Trophoblast cell (in vitro differentiated cells and primary cell): ENCODE results near the gene EPYC.

Experiments
- DNase-seq, 2 donors: peaks; one replicate each; pipeline ENCODE4 v3.0.0-alpha.2; 2016
- H2AFZ ChIP-seq: 2 replicates; pipeline ENCODE4 v1.6.1; 2013; ENCODE audit warnings: low read length, moderate library complexity, mild to moderate bottlenecking; ENCODE audit not compliant: insufficient read depth, poor library complexity
- H2AK5ac ChIP-seq: 2 replicates; pipeline ENCODE4 v1.6.1; 2013; ENCODE audit warnings: mild to moderate bottlenecking, low read length
- H2BK120ac ChIP-seq: 2 replicates; pipeline ENCODE4 v1.6.1; 2013; ENCODE audit warnings: low read length, mild to moderate bottlenecking, moderate library complexity; ENCODE audit not compliant: insufficient read depth, poor library complexity
- H2BK12ac ChIP-seq: 2 replicates; pipeline ENCODE4 v1.6.1; 2013; ENCODE audit warnings: mild to moderate bottlenecking, low read length, moderate library complexity
- H2BK5ac ChIP-seq: 2 replicates; pipeline ENCODE4 v1.6.1; 2013; ENCODE audit warnings: low read length, low read depth, moderate library complexity, mild to moderate bottlenecking; ENCODE audit not compliant: poor library complexity
- H3K14ac ChIP-seq: 2 replicates; pipeline ENCODE4 v1.6.1; 2013; ENCODE audit warnings: mild to moderate bottlenecking, low read length
- H3K18ac ChIP-seq: 2 replicates; pipeline ENCODE4 v1.6.1; 2013; ENCODE audit warnings: mild to moderate bottlenecking, low read length
- H3K23ac ChIP-seq: 2 replicates; pipeline ENCODE4 v1.6.1; 2013; ENCODE audit warnings: low read length
- H3K27ac ChIP-seq: 2 replicates; pipeline ENCODE4 v1.5.1; 2013; ENCODE audit warnings: low read depth, mild to moderate bottlenecking, inconsistent platforms, low read length, moderate library complexity
- H3K27me3 ChIP-seq: 2 replicates; pipeline ENCODE4 v1.6.1; 2013; ENCODE audit warnings: inconsistent platforms, mild to moderate bottlenecking, low read length, moderate library complexity; ENCODE audit not compliant: insufficient read depth
- H3K36me3 ChIP-seq, 2 experiments: 1 replicate in 1 of 2; 2 replicates in 1 of 2; pipeline ENCODE4 v1.6.1; 2013; ENCODE audit warnings: low read length in 2 of 2, mild to moderate bottlenecking in 2 of 2, moderate library complexity in 1 of 2; ENCODE audit not compliant: insufficient read depth in 2 of 2, control insufficient read depth in 1 of 2
- H3K4ac ChIP-seq: 2 replicates; pipeline ENCODE4 v1.6.1; 2013; ENCODE audit warnings: low read depth, mild to moderate bottlenecking, low read length, moderate library complexity
- H3K4me1 ChIP-seq, 2 experiments: 1 replicate in 1 of 2; 2 replicates in 1 of 2; pipeline ENCODE4 v1.6.1; 2013; ENCODE audit warnings: low read length in 2 of 2, mild to moderate bottlenecking in 2 of 2, moderate library complexity in 1 of 2; ENCODE audit not compliant: insufficient read depth in 2 of 2, control insufficient read depth in 1 of 2
- H3K4me2 ChIP-seq: 2 replicates; pipeline ENCODE4 v1.6.1; 2013; ENCODE audit warnings: inconsistent platforms, mild to moderate bottlenecking, low read length, moderate library complexity
- H3K4me3 ChIP-seq: 2 replicates; pipeline ENCODE4 v1.5.1; 2013; ENCODE audit warnings: mild to moderate bottlenecking, low read depth, low read length, inconsistent platforms
- H3K79me1 ChIP-seq: one replicate; pipeline ENCODE4 v1.6.1; 2013; ENCODE audit warnings: low read length
- H3K79me2 ChIP-seq: 2 replicates; pipeline ENCODE4 v1.6.1; 2013; ENCODE audit warnings: low read length, mild to moderate bottlenecking; ENCODE audit not compliant: control insufficient read depth, insufficient read depth, poor library complexity
- H3K9ac ChIP-seq: 2 replicates; pipeline ENCODE4 v1.6.1; 2013; ENCODE audit warnings: mild to moderate bottlenecking, low read length
- H3K9me3 ChIP-seq: 2 replicates; pipeline ENCODE4 v1.6.1; 2013; ENCODE audit warnings: low read depth, mild to moderate bottlenecking, control low read depth, inconsistent platforms, low read length; ENCODE audit not compliant: insufficient read depth
- H4K12ac ChIP-seq: 2 replicates; pipeline ENCODE4 v1.6.1; 2013; ENCODE audit warnings: low read depth, mild to moderate bottlenecking, low read length, moderate library complexity
- H4K8ac ChIP-seq: 2 replicates; pipeline ENCODE4 v1.6.1; 2013; ENCODE audit warnings: low read depth, mild to moderate bottlenecking, low read length, moderate library complexity
- H4K91ac ChIP-seq: one replicate; pipeline ENCODE4 v1.6.1; 2013; ENCODE audit warnings: low read depth, mild to moderate bottlenecking, low read length, moderate library complexity
- WGBS: extraction: QIAGEN DNeasy Blood & Tissue Kit; methylation state at CpG from one replicate; pipeline ENCODE4 v1.1.7; 2013; ENCODE audit warnings: missing lambda C conversion rate; ENCODE audit not compliant: insufficient read length, insufficient coverage; ENCODE audit errors: extremely low coverage; 5-methylcytosine and 5-hydroxymethylcytosine counted together

EPYC gene

GRCh38 chr12:90969346-90969745 lies 35.4 kb downstream of the EPYC start:
- Histone ChIP-seq H2BK120ac (no peak overlapping the region), H2AFZ (no peak overlapping the region), H3K79me2 (no peaks in the 10 kb centered on the region), H2BK12ac (no peak overlapping the region), H4K8ac (no peak overlapping the region), H3K4me1 (no peaks in the 10 kb centered on the region), H3K36me3 (no peaks in the 10 kb centered on the region), H2BK5ac (no peak overlapping the region), H3K9ac (no peak overlapping the region), H3K4ac (no peak overlapping the region), H4K12ac (no peak overlapping the region), H3K4me2 (no peak overlapping the region), H3K9me3 (no peaks in the 10 kb centered on the region), H3K27me3 (no peaks in the 10 kb centered on the region), H3K18ac (no peak overlapping the region), H4K91ac (no peak overlapping the region), H3K23ac (no peak overlapping the region), H3K14ac (no peak overlapping the region), H3K27ac (no peak overlapping the region), H2AK5ac (no peak overlapping the region), H3K79me1 (no peaks in the 10 kb centered on the region), H3K4me3 (no peak overlapping the region)
- no CpG with 5 or more reads among the region's 1 CpG for WGBS
- no peak for DNase-seq

DNA sequence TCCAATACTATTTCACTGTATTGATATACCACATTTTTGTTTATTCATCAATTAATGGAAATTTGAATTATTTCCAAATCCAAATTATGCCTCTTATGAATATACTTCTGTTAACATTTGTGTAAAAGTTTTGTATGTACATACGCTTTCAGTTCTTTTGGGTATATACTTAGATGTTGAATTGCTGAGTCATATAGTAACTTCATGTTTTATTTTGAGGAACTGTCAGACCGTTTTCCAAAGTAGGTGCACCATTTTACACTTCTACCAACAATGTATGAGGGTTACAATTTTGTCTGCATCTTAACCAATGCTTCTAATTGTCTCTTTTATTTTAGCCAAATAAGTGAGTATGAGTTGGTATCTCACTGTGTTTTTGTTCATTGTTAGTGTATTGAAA lies 39.6 kb downstream of the EPYC start:
- no peaks in the 10 kb centered on the region for H3K36me3 ChIP-seq
- H2BK5ac ChIP-seq: no peak overlapping the region
- no peak overlapping the region for H2AFZ ChIP-seq
- no peak overlapping the region for H3K4me2 ChIP-seq
- no peaks in the 10 kb centered on the region for H3K79me2 ChIP-seq
- no peak overlapping the region for H4K91ac ChIP-seq
- H3K9me3 ChIP-seq: no peaks in the 10 kb centered on the region
- no peak overlapping the region for H4K12ac ChIP-seq
- H2BK120ac ChIP-seq: no peak overlapping the region
- no peaks in the 10 kb centered on the region for H3K27me3 ChIP-seq
- DNase-seq: no peak
- H2BK12ac ChIP-seq: no peak overlapping the region
- H3K79me1 ChIP-seq: no peaks in the 10 kb centered on the region
- H3K4me1 ChIP-seq: no peaks in the 10 kb centered on the region
- H3K14ac ChIP-seq: no peak overlapping the region
- no peak overlapping the region for H3K9ac ChIP-seq
- no peak overlapping the region for H3K18ac ChIP-seq
- H3K4me3 ChIP-seq: no peak overlapping the region
- H3K23ac ChIP-seq: no peak overlapping the region
- H4K8ac ChIP-seq: no peak overlapping the region
- no peak overlapping the region for H3K27ac ChIP-seq
- H3K4ac ChIP-seq: no peak overlapping the region
- no CpG with 5 or more reads among the region's 2 CpGs for WGBS
- H2AK5ac ChIP-seq: no peak overlapping the region

- Histone ChIP-seq H2AK5ac (no peak overlapping the region), H2BK120ac (no peak overlapping the region), H3K36me3 (no peaks in the 10 kb centered on the region), H3K27me3 (no peaks in the 10 kb centered on the region), H4K91ac (no peak overlapping the region), H4K12ac (no peak overlapping the region), H4K8ac (no peak overlapping the region), H3K4me1 (no peaks in the 10 kb centered on the region), H3K79me1 (no peaks in the 10 kb centered on the region), H3K14ac (no peak overlapping the region), H3K18ac (no peak overlapping the region), H3K23ac (no peak overlapping the region), H3K79me2 (no peaks in the 10 kb centered on the region), H3K9me3 (no peaks in the 10 kb centered on the region), H3K4me3 (no peak overlapping the region), H2BK12ac (no peak overlapping the region), H3K9ac (no peak overlapping the region), H3K4ac (no peak overlapping the region), H2BK5ac (no peak overlapping the region), H3K27ac (no peak overlapping the region), H2AFZ (no peak overlapping the region), H3K4me2 (no peak overlapping the region)
- no CpG with 5 or more reads among the region's 2 CpGs for WGBS
- DNase-seq: no peak
These were observed 40.2 kb downstream of the EPYC start for GRCh38 chr12:90964616-90965015.

GRCh38 chr12:90963946-90964345 lies 40.8 kb downstream of the EPYC start:
- H3K27me3 ChIP-seq: no peaks in the 10 kb centered on the region
- H3K18ac ChIP-seq: no peak overlapping the region
- H3K4me1 ChIP-seq: no peaks in the 10 kb centered on the region
- no peak overlapping the region for H3K4ac ChIP-seq
- H3K4me3 ChIP-seq: no peak overlapping the region
- no peak overlapping the region for H2AK5ac ChIP-seq
- no CpG with 5 or more reads among the region's 6 CpGs for WGBS
- H4K91ac ChIP-seq: no peak overlapping the region
- H4K8ac ChIP-seq: no peak overlapping the region
- H3K14ac ChIP-seq: no peak overlapping the region
- H3K23ac ChIP-seq: no peak overlapping the region
- H3K9ac ChIP-seq: no peak overlapping the region
- no peak overlapping the region for H2BK12ac ChIP-seq
- H3K79me1 ChIP-seq: no peaks in the 10 kb centered on the region
- no peak for DNase-seq
- H3K9me3 ChIP-seq: no peaks in the 10 kb centered on the region
- H2AFZ ChIP-seq: no peak overlapping the region
- no peak overlapping the region for H3K4me2 ChIP-seq
- H3K79me2 ChIP-seq: no peaks in the 10 kb centered on the region
- H3K27ac ChIP-seq: no peak overlapping the region
- H2BK120ac ChIP-seq: no peak overlapping the region
- no peaks in the 10 kb centered on the region for H3K36me3 ChIP-seq
- H2BK5ac ChIP-seq: no peak overlapping the region
- H4K12ac ChIP-seq: no peak overlapping the region
